Mucosa of rectum (tissue), 2 donors: Measurements from ENCODE around the gene PCGF2.
A peak's percentile ranks its signal among the peaks of the same experiment; 100 is the strongest.

ENCODE experiments used
- H3K27ac ChIP-seq, 2 donors: one replicate each; pipeline ENCODE4 v1.7.0; 2013; ENCODE audit warnings: inconsistent platforms in 2 of 2, low read depth in 2 of 2, low read length in 2 of 2
- H3K27me3 ChIP-seq, 2 donors: one replicate each; pipeline ENCODE4 v1.7.0; 2013; ENCODE audit warnings: low read length in 2 of 2; ENCODE audit not compliant: control insufficient read depth in 2 of 2, insufficient read depth in 2 of 2
- H3K36me3 ChIP-seq, 2 donors: one replicate each; pipeline ENCODE4 v1.7.0; 2013; ENCODE audit warnings: low read length in 2 of 2; ENCODE audit not compliant: control insufficient read depth in 2 of 2, insufficient read depth in 2 of 2
- H3K4me1 ChIP-seq, 2 donors: one replicate each; pipeline ENCODE4 v1.7.0; 2013; ENCODE audit warnings: low read length in 2 of 2, mild to moderate bottlenecking in 1 of 2; ENCODE audit not compliant: control insufficient read depth in 2 of 2, insufficient read depth in 2 of 2
- H3K4me3 ChIP-seq, 2 donors: one replicate each; pipeline ENCODE4 v1.7.0; 2013; ENCODE audit warnings: low read length in 2 of 2
- H3K9ac ChIP-seq, 2 donors: one replicate each; pipeline ENCODE4 v1.7.0; 2013; ENCODE audit warnings: low read length in 2 of 2, low read depth in 1 of 2, mild to moderate bottlenecking in 1 of 2
- H3K9me3 ChIP-seq, 2 donors: one replicate each; pipeline ENCODE4 v1.7.0; 2013; ENCODE audit warnings: low read length in 2 of 2; ENCODE audit not compliant: control insufficient read depth in 2 of 2
- donor health status: healthy.
- donor health status: Normal muscosa, but diverticular disease.

The PCGF2 gene

DNA sequence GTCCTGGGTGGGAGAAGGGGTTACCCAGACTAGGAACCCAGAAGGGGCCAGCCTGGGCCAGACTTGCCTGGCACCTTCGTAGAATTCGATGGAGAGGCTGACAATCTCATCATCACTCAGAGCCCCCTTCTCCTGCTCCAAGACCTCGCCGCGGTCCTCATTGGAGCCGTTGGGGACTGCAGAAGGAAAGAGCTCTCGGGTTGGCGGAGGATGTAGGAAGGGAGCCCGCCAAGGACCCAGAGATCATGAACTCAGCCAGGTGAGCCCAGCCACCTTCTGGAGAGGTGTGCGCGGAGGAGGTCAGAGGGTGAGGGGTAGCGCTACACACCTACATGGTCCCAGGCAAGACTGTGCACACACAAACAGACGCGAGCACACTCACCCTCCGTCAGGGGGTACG is 9.4 kb downstream of the PCGF2 start:
- no peaks in the 10 kb centered on the region for H3K27me3 ChIP-seq
- no peak overlapping the region for H3K27ac ChIP-seq
- H3K4me1 ChIP-seq: peaks cover 40 to 58% of the 10 kb centered on the region in 2 donors
- H3K36me3 ChIP-seq: peaks cover 9 to 13% of the 10 kb centered on the region in 2 donors
- no peaks in the 10 kb centered on the region for H3K9me3 ChIP-seq
- H3K4me3 ChIP-seq: no peak overlapping the region
- no peak overlapping the region for H3K9ac ChIP-seq

DNA sequence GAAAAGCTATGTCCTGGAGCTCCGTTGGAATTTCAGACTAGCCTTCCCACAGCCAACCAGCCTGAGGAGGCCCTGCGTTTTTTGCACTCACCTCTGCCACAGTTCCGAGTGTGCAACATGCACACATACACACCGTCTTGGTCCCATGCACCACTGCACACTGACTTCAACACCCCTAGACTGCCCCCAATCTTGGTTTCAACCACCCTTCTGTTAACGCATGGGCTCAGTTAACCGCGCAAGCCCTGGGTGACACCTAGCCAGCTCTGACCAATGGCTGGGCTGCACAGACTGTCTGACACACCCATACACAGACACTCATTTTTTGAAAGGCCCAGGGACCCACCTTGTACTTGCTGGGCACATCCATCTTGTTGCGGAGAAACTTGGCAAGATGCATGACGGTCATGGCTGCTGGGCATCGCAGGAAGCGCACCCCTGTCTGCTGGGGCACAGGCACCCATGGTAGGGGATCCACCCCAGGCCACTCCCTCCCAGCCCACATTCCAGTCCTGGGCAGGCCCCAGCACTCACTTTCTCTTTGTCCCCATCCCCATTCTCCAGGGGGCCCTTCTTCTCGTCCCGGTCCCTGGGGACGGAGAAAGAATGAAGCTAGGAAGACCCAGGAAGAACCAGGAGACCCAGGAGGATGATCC is 10.0 kb downstream of the PCGF2 start:
- H3K9ac ChIP-seq: no peak overlapping the region
- H3K9me3 ChIP-seq: no peaks in the 10 kb centered on the region
- peaks cover 41 to 58% of the 10 kb centered on the region in 2 donors for H3K4me1 ChIP-seq
- H3K36me3 ChIP-seq: peaks cover 10 to 15% of the 10 kb centered on the region in 2 donors
- H3K27me3 ChIP-seq: no peaks in the 10 kb centered on the region
- H3K4me3 ChIP-seq: no peak overlapping the region
- H3K27ac ChIP-seq: no peak overlapping the region

DNA sequence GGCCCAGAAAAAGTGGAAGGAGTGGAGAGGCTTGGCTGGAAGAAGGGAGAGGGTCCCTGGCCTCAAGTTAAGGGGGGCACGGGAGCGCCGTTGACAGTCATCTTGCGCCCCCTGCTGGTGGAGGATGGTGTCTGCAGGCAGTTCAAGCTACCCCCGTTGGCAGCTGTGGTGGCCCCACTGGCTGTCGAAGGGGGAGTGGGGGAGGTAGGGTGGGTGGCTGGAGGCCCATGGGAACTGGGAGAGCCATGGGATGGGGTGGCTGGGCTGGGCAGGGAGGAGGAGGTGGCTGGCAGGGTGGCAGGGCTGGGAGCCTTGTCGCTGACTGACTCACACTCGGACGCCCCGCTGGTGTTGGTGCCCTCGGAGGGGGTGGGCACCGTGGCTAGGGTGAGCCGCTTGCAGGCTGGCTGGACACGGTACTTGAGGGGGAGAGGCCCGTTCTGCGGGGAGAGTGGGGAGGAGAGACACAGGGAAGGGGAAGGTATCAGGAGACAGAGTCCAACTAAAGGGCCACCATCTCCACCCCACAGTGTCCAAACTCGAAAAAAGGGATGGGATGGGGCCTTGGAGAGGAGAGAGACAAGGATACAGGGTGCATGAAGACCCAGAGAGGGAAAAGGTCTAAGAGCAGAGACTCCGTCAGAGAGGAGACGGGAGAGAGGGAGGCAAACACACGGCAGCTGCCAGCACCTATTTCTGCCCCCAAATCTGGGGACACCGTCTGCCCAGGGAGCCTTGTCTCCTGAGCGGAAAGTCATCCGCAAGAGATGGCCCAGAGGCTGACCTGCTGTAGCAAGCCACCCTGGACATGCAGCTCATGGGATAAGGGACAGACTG is 12.8 kb downstream of the PCGF2 start:
- Histone ChIP-seq H3K27ac (no peak overlapping the region), H3K9me3 (no peaks in the 10 kb centered on the region), H3K4me3 (no peak overlapping the region), H3K4me1 (peaks cover 46 to 65% of the 10 kb centered on the region in 2 donors), H3K36me3 (peaks cover 13 to 15% of the 10 kb centered on the region in 2 donors), H3K9ac (no peak overlapping the region), H3K27me3 (no peaks in the 10 kb centered on the region)

GRCh38 chr17:38733982-38734973 is 13.9 kb downstream of the PCGF2 start:
- no peak overlapping the region for H3K4me3 ChIP-seq
- peaks cover 44 to 60% of the 10 kb centered on the region in 2 donors for H3K4me1 ChIP-seq
- H3K27me3 ChIP-seq: no peaks in the 10 kb centered on the region
- H3K9me3 ChIP-seq: no peaks in the 10 kb centered on the region
- H3K36me3 ChIP-seq: peaks cover 10 to 15% of the 10 kb centered on the region in 2 donors
- H3K27ac ChIP-seq: no peak overlapping the region
- no peak overlapping the region for H3K9ac ChIP-seq

DNA sequence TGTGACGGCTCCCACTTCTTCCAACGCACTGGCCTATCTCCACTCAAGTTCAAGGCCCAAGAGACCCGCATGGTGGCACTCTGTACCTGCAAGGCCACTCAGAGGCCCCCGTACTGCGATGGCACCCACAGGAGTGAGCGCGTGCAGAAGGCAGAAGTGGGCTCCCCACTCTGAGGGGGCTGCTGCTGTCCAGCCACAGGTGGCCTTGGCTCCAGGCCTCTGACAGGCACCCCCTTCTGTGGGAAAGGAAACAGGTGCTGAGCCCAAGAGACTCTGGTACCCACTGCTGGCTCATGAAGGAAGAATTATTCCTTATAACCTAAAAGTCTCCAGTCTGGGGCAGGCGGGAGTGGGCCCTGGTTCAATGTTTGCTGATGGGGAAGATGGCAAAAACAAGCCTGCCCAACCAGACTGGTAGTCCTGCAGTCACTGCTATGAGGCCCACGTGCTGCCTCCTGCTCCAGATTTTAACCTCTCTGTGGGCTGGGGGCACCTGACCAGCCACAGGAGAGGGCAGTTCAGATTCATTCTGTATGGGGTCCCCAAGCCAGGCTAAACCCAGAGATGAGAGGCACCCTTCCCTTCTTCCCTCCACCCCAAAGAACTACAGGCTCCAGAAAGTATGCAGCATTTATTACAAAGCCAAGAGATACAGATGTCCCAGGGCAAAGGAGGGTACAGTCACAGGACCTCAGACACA is 14.7 kb downstream of the PCGF2 start:
- peak overlapping the region in 1 of 2 donors; percentile 23 for H3K9ac ChIP-seq
- H3K4me3 ChIP-seq: no peak overlapping the region
- no peaks in the 10 kb centered on the region for H3K9me3 ChIP-seq
- H3K27me3 ChIP-seq: no peaks in the 10 kb centered on the region
- peaks cover 49 to 61% of the 10 kb centered on the region in 2 donors for H3K4me1 ChIP-seq
- peak overlapping the region; percentile 93 to 99 for H3K27ac ChIP-seq
- H3K36me3 ChIP-seq: peaks cover 10 to 15% of the 10 kb centered on the region in 2 donors

GRCh38 chr17:38732376-38733281 is 15.5 kb downstream of the PCGF2 start:
- H3K4me3 ChIP-seq: peak overlapping the region; percentile 89 to 98
- peaks cover 8 to 11% of the 10 kb centered on the region in 2 donors for H3K36me3 ChIP-seq
- H3K9ac ChIP-seq: peak overlapping the region in 1 of 2 donors; percentile 98
- H3K4me1 ChIP-seq: peaks cover 50 to 62% of the 10 kb centered on the region in 2 donors
- H3K27ac ChIP-seq: peak overlapping the region; percentile 93 to 99
- H3K27me3 ChIP-seq: no peaks in the 10 kb centered on the region
- H3K9me3 ChIP-seq: no peaks in the 10 kb centered on the region

GRCh38 chr17:38731526-38732294 is 16.4 kb downstream of the PCGF2 start:
- H3K4me1 ChIP-seq: peaks cover 51 to 65% of the 10 kb centered on the region in 2 donors
- H3K4me3 ChIP-seq: peak overlapping the region; percentile 89 to 98
- no peaks in the 10 kb centered on the region for H3K9me3 ChIP-seq
- H3K27ac ChIP-seq: peak overlapping the region; percentile 93 to 99
- H3K27me3 ChIP-seq: no peaks in the 10 kb centered on the region
- H3K36me3 ChIP-seq: peaks cover 9 to 11% of the 10 kb centered on the region in 2 donors
- H3K9ac ChIP-seq: peak overlapping the region; percentile 98 to 99

DNA sequence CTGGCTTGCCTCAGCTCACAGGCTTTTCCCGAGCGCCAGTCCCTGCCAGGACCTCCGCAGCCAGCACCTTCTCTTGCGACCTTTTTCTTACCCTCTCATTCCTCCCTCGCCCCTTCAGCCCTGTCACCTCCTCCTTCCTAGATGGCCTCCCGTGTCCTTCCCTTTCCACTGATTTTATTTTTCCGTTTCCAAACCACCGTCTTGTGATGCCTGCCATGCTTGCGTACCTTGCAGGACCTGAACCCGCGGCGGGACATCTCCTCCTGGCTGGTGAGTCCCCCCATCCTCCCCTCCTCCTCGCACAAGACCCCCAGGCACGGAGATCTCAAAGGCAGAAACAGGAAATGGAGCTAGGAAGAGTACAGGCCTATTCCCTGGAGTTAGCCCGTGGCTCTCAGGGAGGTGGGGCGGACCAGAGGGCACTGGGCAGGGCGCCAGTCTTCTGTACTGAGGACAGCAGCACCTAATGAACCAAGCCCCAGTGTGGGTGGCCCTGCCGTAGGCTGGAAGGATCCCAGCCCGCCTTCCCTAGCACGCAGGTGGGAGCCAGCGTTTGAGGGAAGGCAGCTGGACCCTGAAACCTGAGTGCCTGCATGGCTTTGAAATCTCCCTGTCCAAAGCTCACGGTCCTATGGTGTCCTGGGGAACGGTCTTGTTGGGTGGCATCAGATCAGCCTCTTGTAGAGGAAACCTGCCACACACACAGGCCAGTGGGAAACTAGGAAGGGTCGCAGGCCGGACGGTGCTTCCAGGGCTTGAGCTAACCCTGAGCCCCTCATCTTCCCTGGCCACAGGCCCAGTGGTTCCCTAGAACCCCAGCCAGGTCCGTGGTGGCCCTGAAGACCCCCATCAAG is 17.4 kb downstream of the PCGF2 start:
- peak overlapping the region; percentile 89 to 98 for H3K4me3 ChIP-seq
- H3K36me3 ChIP-seq: peaks cover 9% of the 10 kb centered on the region in 2 donors
- H3K27me3 ChIP-seq: no peaks in the 10 kb centered on the region
- H3K9ac ChIP-seq: peak overlapping the region; percentile 98 to 99
- peak overlapping the region; percentile 93 to 99 for H3K27ac ChIP-seq
- no peaks in the 10 kb centered on the region for H3K9me3 ChIP-seq
- H3K4me1 ChIP-seq: peaks cover 53 to 69% of the 10 kb centered on the region in 2 donors
